Activated T-cell treated with anti-CD3 and anti-CD28 coated beads, Interleukin-2, amount 50 U/mL, for 4 hours (primary cell): ENCODE results near the gene WDR64. TPM values are rescaled to one million over a fixed set of nuclear protein-coding genes. Genes with fewer than 3 reads are reported as not detected.
"Not testable (repeated sequence)": the region's sequence is repeated elsewhere in the genome, so short reads cannot be mapped to it uniquely, and the experiment has no call there.

Experiments used
- ATAC-seq, 2 donors: fragments of 200-7000 bp; cut with Tn5 transposase; one replicate each; pipeline ENCODE4 v1.10.0; 2021
- DNase-seq: peaks from one replicate; pipeline ENCODE4 v3.0.0-alpha.2; 2020
- H3K27me3 Mint-ChIP-seq: one replicate; pipeline ENCODE4 v1.8.0; 2021; ENCODE audit warnings: low read depth, mixed read lengths
- H3K36me3 Mint-ChIP-seq: one replicate; pipeline ENCODE4 v1.8.0; 2022; ENCODE audit warnings: mixed read lengths; ENCODE audit not compliant: insufficient read depth
- H3K4me1 Mint-ChIP-seq: one replicate; pipeline ENCODE4 v1.8.0; 2021; ENCODE audit warnings: low read depth, mixed read lengths
- H3K4me3 Mint-ChIP-seq: one replicate; pipeline ENCODE4 v1.8.0; 2021; ENCODE audit warnings: mild to moderate bottlenecking, moderate library complexity, mixed read lengths
- H3K9me3 Mint-ChIP-seq: one replicate; pipeline ENCODE4 v1.8.0; 2021; ENCODE audit warnings: mixed read lengths
- total RNA-seq, 3 donors: library from RNA; stranded (reverse); gene quantifications; one replicate each; pipeline ENCODE4 v1.2.1, GENCODE V29; 2021

WDR64 gene
- total RNA-seq, 3 donors from 2014 or later: 0.13 to 0.14 TPM; not detected in 1

DNA sequence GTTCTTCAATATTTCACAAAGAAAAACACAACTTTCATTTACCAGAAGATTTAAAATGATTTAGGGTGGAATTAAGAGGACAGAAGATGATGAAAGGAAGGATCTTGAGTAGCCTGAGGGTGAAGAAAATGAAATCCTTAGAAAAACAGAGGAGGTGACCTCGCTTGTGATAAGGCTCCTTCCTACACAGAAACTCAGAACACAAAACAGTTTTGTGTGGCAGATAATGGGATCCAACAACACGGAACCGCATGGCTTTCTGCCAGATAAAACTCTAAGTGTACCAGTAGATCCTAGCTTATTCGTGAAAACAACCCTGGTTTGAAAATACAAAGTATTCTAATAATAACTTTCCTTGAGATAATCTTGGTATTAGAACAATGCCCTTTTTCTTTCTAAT lies 121.9 kb downstream of the WDR64 start:
- H3K4me1 Mint-ChIP-seq: peaks cover 7% of the 10 kb centered on the region
- no peaks in the 10 kb centered on the region for H3K9me3 Mint-ChIP-seq
- H3K36me3 Mint-ChIP-seq: no peaks in the 10 kb centered on the region
- ATAC-seq (no peak), DNase-seq (no peak)
- H3K27me3 Mint-ChIP-seq: no peaks in the 10 kb centered on the region
- H3K4me3 Mint-ChIP-seq: no peak overlapping the region

DNA sequence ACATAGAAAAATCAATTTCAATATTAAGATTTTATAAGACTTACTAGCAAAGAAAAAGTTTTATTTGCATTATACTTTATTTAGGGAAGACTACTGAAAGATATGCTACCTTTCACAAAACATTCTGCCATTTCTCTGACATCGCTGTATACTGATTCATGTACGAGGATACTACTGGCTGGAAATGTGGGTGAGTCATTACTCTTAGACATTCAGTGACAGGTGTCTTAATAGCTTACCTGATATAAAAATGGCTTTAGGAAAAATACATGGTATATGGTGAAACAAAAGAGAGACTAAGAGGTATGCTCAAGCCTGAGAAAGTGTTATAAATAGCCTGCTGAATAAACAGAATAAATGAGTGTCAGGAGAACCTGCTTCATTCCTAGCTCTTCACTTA lies 122.9 kb downstream of the WDR64 start:
- DNase-seq: no peak
- ATAC-seq: no peak
- Mint-ChIP-seq H3K4me3 (no peak overlapping the region), H3K9me3 (no peaks in the 10 kb centered on the region), H3K27me3 (peaks cover 3% of the 10 kb centered on the region), H3K4me1 (peaks cover under 1% of the 10 kb centered on the region), H3K36me3 (no peaks in the 10 kb centered on the region)

DNA sequence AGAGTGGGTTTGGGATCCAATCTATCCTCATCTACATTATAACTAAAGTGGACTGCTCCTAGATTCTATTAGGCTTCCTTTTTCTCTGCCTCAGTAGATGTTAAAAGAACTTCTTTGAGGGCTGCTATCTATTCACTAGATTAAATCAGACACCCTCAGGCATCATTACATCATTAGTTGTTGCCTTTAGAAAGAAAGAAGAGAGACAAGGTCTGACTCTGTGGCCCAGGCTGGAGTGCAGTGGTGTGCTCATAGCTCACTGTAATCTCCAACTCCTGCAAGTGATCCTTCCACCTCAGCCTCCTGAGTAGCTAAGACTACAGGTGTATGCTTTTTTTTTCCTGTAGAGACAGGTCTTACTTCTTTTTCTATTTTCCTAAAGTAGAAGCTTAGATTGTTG lies 124.8 kb downstream of the WDR64 start:
- Mint-ChIP-seq H3K4me1 (no peaks in the 10 kb centered on the region), H3K36me3 (no peaks in the 10 kb centered on the region), H3K4me3 (no peak overlapping the region), H3K9me3 (no peaks in the 10 kb centered on the region), H3K27me3 (peaks cover 3% of the 10 kb centered on the region)
- no peak for ATAC-seq
- DNase-seq: no peak

DNA sequence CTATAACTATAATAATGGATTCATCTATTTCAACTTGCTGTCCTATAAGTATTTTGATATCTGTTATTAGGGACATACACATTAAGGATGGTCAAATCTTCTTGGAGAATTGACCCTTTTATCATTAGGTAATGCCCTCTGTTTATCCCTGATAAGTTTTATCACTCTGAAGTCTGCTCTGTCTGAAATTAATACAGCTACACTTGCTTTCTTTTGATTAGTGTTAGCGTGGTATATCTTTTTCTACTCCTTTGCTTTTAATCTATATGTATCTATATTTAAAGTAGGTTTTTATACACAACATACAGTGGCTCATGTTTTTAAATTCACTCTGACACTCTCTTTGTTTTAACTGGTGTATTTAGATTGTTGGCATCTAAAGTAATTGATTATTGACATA lies 126.0 kb downstream of the WDR64 start:
- DNase-seq (no peak), ATAC-seq (no peak)
- Mint-ChIP-seq H3K4me1 (no peaks in the 10 kb centered on the region), H3K4me3 (no peak overlapping the region), H3K27me3 (peaks cover 3% of the 10 kb centered on the region), H3K9me3 (no peaks in the 10 kb centered on the region), H3K36me3 (no peaks in the 10 kb centered on the region)

DNA sequence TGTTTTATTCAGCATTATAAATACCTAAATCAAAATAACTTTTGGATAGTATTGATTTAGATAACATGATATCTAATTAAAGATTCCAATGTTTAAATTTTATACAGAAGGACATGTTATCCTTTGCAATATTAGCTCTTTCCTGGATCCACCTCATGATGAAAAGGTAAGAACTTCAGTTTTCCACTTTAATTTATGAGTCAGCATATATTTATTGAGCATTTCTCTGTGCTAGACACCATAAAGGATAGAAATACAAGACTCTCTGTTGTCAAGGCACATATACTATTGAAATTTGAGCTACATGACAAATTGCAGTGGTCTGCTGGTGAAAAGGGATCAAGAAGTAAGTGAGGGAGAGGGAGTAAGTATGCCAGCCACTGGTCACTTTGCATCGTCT lies 127.8 kb downstream of the WDR64 start:
- Mint-ChIP-seq H3K9me3 (no peaks in the 10 kb centered on the region), H3K27me3 (peaks cover 3% of the 10 kb centered on the region), H3K4me1 (no peaks in the 10 kb centered on the region), H3K4me3 (no peak overlapping the region), H3K36me3 (no peaks in the 10 kb centered on the region)
- no peak for ATAC-seq
- no peak for DNase-seq

DNA sequence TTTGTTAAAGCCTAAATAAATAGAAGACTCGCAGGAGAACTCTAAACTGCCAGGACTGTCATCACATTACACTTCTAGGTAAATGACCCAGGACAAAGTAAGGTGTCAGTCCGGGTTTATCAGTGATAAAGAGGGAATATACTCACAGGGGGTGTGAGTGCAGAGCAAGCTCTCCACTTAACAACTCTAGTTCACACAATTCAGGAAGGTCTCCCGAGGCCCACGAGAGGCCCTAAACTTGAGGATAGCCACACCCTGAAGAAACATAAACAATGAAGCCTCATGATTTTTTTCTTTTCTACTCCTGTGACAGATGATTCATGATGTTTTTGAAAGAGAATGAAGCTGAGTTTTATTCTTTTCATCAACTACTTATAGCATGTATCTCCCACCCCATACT lies 130.3 kb downstream of the WDR64 start:
- Mint-ChIP-seq H3K36me3 (no peaks in the 10 kb centered on the region), H3K27me3 (peaks cover 3% of the 10 kb centered on the region), H3K4me1 (no peaks in the 10 kb centered on the region), H3K9me3 (no peaks in the 10 kb centered on the region), H3K4me3 (no peak overlapping the region)
- no peak for ATAC-seq
- DNase-seq: no peak

DNA sequence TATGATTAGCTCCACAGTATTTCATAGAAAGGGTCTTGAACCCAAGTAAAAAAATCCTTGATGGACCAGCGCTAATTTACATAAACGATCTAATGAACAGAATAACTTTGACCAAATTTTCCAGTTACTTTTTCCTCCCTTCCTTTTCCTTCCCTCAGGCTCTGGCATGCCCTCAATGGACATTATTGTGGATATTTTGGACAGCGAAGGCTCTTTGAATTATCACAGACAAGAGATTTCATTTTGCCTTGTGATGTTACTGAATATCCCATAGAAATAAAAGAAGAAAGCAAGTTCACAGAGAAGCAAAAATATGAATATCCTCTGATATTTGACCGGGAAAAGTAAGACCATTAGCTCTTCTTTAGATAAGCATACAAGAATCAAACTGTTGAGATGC lies 135.6 kb downstream of the WDR64 start:
- no peaks in the 10 kb centered on the region for H3K27me3 Mint-ChIP-seq
- H3K4me3 Mint-ChIP-seq: no peak overlapping the region
- ATAC-seq: no peak
- no peaks in the 10 kb centered on the region for H3K9me3 Mint-ChIP-seq
- H3K36me3 Mint-ChIP-seq: no peaks in the 10 kb centered on the region
- no peak for DNase-seq
- H3K4me1 Mint-ChIP-seq: no peaks in the 10 kb centered on the region

DNA sequence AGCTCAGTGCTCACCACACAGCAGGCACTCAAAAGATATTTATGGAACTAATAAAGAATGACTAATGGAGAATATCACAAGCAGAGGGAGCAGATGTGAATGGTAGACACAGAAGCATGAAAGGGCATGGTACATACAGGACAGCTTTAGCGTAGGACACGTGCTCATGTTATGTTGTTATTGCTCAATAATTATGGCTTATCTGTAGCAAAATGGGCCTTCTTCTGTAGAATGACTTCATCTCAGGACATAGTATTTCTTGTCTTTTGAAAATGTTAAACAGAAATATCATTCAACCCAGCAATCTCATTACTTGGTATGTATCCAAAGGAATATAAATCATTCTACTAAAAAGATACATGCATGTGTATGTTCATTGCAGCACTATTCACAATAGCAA lies 137.0 kb downstream of the WDR64 start:
- no peaks in the 10 kb centered on the region for H3K9me3 Mint-ChIP-seq
- no peak overlapping the region for H3K4me3 Mint-ChIP-seq
- H3K27me3 Mint-ChIP-seq: peaks cover under 1% of the 10 kb centered on the region
- no peaks in the 10 kb centered on the region for H3K4me1 Mint-ChIP-seq
- no peaks in the 10 kb centered on the region for H3K36me3 Mint-ChIP-seq
- DNase-seq (no peak), ATAC-seq (no peak)

DNA sequence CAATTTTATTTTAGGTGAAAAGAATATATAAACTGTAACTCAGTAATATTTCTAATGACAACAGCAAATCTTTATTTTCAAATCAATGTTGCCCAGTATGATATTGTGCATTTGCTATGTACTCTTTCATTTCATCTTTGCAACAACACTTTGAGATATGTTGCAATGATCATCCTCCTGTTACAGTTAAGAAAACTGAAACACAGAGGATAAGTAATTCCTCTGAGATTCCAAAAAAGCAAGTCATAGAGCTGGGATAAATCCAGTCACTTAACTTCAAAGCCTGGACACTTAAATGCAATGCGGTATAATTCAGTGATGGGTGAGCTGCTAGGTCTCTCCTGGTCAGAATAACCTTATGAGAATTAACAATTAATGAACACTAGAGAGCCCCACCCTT lies 147.3 kb downstream of the WDR64 start:
- ATAC-seq (no peak), DNase-seq (no peak)
- Mint-ChIP-seq H3K27me3 (peaks cover 4% of the 10 kb centered on the region), H3K4me3 (no peak overlapping the region), H3K4me1 (no peaks in the 10 kb centered on the region), H3K9me3 (no peaks in the 10 kb centered on the region), H3K36me3 (no peaks in the 10 kb centered on the region)

DNA sequence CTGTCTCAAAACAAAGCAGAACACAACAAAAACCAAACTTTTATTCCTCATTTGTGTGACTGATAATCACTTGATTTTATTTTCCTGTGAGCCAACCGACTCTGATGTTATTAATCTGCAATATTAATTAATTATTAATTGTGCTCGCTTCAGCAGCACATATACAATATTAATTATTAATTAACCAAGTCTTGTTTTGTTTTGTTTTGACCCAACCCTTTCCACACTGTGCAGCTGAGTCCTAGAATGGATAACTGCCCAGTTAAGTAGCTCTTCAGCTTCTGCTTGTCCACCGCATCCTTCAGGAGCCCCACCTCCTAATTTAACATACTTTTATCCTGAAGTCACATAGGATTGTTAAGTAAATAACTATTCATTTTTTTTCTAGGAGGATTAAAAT lies 148.6 kb downstream of the WDR64 start:
- Mint-ChIP-seq H3K27me3 (peaks cover 1% of the 10 kb centered on the region), H3K4me1 (no peaks in the 10 kb centered on the region), H3K36me3 (no peaks in the 10 kb centered on the region), H3K9me3 (no peaks in the 10 kb centered on the region), H3K4me3 (no peak overlapping the region)
- DNase-seq: no peak
- no peak for ATAC-seq

DNA sequence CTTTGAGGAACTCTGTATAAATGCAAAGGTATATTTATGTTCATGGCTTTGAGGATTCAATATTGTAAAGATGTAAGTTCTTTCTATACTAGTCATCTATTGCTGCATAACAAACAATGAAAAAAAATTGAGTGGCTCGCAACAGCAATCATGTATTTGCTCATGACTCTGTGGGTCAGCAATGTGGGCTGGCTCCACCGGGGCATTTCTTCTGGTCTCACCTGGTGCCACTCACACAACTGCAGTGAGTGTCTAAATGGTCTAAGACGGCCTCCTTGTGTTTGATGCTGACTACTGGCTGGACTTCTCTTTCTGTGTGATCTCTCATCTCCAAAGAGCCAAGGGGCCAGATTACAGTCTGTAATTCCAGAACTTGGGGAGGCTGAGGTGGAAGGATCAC lies 150.8 kb downstream of the WDR64 start:
- Mint-ChIP-seq H3K9me3 (no peaks in the 10 kb centered on the region), H3K36me3 (no peaks in the 10 kb centered on the region), H3K4me3 (no peak overlapping the region), H3K27me3 (no peaks in the 10 kb centered on the region), H3K4me1 (no peaks in the 10 kb centered on the region)
- no peak for ATAC-seq
- no peak for DNase-seq

DNA sequence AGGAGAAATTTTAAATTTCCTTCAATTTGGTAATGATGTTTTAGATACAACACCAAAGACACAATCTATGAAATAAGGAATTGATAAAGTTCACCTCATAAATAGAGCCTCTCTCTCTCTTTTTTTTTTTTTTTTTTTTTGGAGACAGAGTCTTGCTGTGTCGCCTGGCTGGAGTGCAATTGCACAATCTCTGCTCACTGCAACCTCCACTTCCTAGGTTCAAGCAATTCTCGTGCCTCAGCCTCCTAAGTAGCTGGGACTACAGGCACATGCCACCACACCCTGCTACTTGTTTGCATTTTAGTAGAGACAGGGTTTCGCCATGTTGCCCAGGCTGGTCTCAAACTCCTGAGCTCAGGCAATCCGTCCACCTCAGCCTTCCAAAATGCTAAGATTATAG lies 152.6 kb downstream of the WDR64 start:
- H3K4me3 Mint-ChIP-seq, H3K36me3 Mint-ChIP-seq, ATAC-seq, H3K9me3 Mint-ChIP-seq, H3K27me3 Mint-ChIP-seq, H3K4me1 Mint-ChIP-seq, DNase-seq: not testable (repeated sequence)

DNA sequence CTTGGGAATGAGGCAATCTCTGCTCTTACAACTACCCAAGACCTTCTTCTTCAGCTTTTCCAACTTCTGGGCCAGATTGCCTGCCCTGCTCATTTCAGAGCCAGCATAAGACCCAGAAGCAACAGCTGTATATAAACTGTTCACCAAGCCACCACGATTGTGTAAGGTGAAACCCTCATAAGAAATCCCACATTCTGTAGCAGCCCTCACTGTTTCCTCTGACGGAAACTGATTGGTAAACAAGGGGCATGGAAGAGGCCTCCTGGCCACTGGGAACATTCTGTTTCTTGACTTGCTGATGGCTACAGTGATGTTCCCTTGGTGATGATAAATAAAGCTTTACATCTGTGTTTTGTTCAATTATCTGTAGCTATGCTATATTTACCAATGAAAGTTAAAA lies 156.2 kb downstream of the WDR64 start:
- no peaks in the 10 kb centered on the region for H3K4me1 Mint-ChIP-seq
- H3K4me3 Mint-ChIP-seq: no peak overlapping the region
- ATAC-seq: no peak
- DNase-seq: no peak
- no peaks in the 10 kb centered on the region for H3K36me3 Mint-ChIP-seq
- no peaks in the 10 kb centered on the region for H3K27me3 Mint-ChIP-seq
- no peaks in the 10 kb centered on the region for H3K9me3 Mint-ChIP-seq

DNA sequence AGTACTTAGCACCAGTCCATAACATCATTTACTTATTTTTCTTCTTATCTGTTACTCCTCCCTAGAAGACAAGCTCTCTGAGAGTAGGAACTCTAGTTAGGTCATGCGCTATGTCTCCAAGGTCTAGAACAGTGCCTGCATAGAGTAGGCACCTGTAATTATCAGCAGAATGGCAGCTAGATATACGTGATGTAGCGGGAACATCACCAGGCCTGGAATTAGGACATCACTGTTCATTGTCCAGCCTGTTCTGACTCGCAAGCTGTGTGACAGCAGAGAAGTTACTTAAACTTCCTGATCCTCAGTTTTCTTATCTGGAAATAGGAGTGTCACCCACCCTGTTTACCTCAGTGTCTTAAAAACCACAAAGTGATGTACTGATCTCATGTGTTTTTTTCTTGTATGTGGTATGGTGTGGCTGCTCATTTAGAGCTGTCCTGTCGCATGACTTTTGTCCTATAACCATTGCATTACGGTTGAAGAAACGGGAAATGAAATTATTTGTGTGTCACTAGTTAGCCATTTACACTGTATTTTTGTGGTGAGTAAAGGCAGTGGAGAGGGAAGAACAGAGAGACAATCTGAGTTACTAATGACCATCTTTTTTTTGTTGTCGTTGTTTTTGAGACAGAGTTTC lies 158.8 kb downstream of the WDR64 start:
- H3K27me3 Mint-ChIP-seq: no peaks in the 10 kb centered on the region
- no peaks in the 10 kb centered on the region for H3K4me1 Mint-ChIP-seq
- no peaks in the 10 kb centered on the region for H3K36me3 Mint-ChIP-seq
- H3K4me3 Mint-ChIP-seq: no peak overlapping the region
- ATAC-seq: no peak
- DNase-seq: no peak
- H3K9me3 Mint-ChIP-seq: no peaks in the 10 kb centered on the region

DNA sequence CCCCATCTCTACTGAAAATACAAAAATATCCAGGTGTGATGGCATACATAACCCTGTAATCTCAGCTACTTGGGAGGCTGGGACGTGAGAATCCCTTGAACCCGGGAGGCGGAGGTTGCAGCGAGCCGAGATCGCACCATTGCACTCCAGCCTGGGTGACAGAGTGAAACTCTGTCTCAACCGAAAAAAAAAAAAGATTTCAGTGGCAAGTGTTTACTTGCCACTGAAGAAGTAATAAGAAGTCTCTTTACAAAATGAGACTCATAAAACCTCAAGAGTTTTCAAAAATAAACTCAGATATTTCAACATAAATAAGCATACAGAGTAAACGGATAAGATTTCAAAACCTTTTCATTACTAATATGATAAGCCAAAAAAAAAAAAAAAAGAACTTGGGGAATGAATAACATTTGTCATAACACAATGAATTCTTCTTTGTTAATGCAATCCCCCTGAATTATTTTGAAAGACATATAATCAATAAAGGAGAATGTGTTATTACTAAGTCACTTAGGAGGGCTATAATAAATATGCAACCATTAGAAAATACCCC lies 161.8 kb downstream of the WDR64 start:
- Mint-ChIP-seq H3K9me3 (no peaks in the 10 kb centered on the region), H3K36me3 (no peaks in the 10 kb centered on the region), H3K27me3 (no peaks in the 10 kb centered on the region), H3K4me1 (no peaks in the 10 kb centered on the region), H3K4me3 (no peak overlapping the region)
- ATAC-seq (no peak), DNase-seq (no peak)

DNA sequence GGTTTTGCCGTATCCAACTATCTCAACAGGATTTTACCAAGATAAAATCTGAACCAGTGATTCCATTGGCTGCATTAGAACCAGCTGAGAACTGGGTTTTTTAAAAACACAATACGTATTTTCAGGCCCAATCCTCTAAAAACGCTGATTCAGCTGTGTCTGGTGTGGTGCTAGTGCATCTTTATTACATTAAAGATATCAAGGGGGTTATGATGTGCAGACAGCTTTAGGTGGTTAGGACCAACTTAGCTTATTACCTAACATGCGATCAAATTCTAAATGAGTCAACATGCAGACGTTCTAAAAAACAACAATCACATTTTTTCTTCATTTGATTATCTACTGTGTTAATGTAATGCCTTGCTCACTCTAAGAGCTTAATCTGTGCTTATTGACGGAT lies 163.9 kb downstream of the WDR64 start:
- Mint-ChIP-seq H3K9me3 (no peaks in the 10 kb centered on the region), H3K4me1 (no peaks in the 10 kb centered on the region), H3K4me3 (no peak overlapping the region), H3K36me3 (no peaks in the 10 kb centered on the region), H3K27me3 (no peaks in the 10 kb centered on the region)
- ATAC-seq (no peak), DNase-seq (no peak)
